Stimulated activated CD4-positive, alpha-beta T cell treated with anti-CD3 and anti-CD28 coated beads, Interleukin-2, amount 100 ng/mL, for 24 hours (primary cell): ENCODE results near the gene FARS2.
"Not testable (repeated sequence)": the region's sequence is repeated elsewhere in the genome, so short reads cannot be mapped to it uniquely, and the experiment has no call there.

Experiments
- DNase-seq, 2 donors: peaks; one replicate each; pipeline ENCODE4 v3.0.0-alpha.2; 2020

The FARS2 gene

DNA sequence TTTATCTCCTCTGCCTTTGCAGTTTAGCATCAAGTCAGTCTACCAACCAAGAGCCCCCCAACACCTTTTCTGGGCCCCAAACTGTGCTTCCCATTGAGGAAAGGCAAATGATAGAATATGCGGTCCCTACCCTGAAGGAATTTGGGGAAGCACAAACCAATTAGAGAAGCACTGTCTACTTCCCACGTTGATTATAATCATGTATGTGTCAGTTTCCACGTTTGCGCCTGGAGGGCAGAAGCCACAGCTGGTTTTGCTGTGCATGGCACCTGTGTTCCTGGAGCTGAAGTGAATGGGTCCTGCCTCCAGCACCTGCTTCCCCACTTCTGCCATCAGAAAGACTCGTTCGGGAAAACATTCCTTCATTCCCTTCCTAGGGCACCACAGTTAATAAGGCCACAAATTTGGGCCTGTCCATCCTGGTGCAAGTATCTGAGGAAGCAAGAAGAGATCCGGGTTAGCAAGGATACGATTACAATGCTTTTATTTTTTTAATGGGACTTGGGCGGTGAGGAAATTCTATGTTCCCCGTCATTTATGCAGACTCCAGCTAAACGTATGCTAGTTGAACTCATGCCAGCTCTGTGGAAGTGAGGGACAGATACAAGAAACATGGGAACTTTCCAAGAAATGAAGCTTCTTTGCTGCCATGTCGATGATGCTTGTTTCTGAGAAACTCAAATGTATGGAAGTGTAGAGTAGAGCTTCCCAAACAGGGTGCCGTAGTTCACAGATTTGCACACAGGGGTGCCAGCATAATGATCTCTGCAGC, 411.9 kb downstream of the FARS2 start:
- DNase-seq, result no peak

DNA sequence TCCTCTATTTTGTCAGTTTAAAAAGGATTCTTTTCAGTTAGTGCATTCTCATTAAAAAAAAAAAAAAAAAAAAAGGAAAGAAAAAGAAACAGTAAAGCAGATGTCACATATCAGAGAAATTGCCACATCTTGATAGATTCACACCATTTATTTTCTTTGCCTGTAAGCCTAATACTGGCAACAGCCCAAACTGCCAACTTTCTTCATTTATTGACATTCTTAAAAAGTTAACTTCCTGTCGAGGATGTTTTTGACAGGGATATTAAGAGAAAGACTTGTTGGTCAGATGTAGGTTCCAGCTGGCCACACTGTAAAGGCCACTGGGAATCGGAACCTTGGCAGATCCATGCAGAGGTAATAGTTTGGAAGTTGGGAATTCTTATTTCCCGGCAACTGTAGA, 412.8 kb downstream of the FARS2 start:
- no peak for DNase-seq

GRCh38 chr6:5674721-5675120, 413.4 kb downstream of the FARS2 start:
- DNase-seq, result no peak

DNA sequence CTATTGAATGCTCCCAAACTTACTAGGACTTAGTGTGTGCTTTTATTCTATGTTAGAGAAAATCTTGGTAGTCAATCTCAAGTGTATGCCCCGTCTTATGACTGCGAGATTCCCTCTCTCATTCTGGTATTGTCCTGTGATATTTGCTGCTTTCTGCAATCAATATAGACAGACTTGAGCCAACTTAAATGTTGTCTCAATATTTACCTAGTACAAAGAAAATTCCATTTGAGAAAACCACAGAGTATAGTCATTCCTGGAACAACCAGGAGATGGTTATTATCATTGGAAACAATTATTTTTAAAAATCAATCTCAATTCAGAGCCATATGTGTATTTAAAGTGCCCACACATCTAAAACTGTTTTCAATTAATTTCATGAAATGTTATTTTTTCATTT, 415.4 kb downstream of the FARS2 start:
- DNase-seq, result no peak

- DNase-seq, result no peak
Measured at GRCh38 chr6:5677219-5678000, 416.1 kb downstream of the FARS2 start.

GRCh38 chr6:5679270-5679669, 418.0 kb downstream of the FARS2 start:
- DNase-seq, result no peak

DNA sequence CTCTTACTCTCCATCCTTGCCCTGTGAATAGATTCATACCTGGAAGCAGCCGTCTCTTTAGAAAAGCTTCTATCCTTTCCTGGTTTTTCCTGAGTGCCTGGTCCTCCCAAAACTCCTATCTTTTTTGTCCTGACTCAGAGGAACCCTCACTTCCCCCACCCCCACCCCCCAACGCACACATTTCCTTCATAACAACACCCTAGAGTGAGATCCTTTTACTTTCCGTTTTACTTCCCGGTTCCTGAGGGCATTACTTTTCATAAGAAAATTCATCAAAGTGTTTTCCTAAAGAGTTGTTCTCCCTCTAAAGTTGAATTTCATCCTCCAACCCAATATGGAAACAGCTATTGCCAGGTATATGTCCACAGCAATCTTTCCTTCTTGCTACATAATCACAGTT, 418.4 kb downstream of the FARS2 start:
- DNase-seq, result no peak

DNA sequence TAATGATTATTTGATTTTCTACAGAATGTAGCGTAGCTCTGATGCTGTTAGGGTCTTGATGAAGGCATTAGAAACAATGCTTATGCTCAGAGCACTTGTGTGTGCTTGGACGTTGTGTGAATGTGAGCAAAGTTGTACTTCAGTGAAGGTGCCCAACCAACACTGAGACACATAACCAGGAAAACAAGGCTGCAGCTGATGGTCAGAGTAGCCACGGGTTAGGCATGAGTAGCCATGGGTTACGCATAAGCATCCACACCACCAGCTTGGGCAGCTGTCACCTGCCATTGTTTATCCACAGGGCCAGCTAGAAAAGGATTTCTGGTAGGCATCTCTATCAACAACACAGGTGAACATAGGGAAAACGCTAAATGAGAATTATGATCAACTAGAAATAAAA, 418.8 kb downstream of the FARS2 start:
- no peak for DNase-seq

GRCh38 chr6:5681480-5681879, 420.2 kb downstream of the FARS2 start:
- DNase-seq, result no peak

DNA sequence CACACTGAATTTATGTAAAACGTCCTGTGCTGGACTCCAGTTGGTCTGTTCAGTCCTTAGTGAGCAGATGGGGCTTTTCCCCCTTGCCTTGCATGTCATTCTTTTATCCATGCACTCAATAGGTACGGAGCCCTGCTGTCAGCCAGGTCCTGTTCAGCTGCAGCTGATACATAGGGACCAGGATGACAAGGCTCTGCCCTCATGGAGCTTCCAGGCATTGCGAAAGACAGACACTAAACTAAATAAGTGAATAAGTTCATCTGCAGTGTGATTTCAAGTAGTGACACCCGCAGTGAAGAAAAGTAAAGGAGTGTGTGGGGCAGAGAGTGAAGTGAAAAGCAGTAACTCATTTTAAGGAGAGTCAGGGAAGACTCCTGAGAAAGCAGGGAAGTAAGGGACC, 421.2 kb downstream of the FARS2 start:
- no peak for DNase-seq

DNA sequence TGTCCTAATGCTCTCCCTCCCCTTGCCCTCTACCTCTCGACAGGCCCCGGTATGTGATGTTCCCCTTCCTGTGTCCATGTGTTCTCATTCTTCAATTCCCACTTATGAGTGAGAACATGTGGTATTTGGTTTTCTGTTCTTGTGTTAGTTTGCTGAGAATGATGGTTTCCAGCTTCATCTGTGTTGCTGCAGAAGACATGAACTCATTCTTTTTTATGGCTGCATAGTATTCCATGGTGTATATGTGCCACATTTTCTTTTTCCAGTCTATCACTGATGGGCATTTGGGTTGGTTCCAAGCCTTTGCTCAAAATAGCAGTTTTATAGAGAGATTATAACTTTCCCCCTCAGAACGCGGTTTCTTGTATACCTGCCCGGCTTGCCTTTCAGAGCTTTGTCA, 422.4 kb downstream of the FARS2 start:
- not testable (repeated sequence) for DNase-seq

DNA sequence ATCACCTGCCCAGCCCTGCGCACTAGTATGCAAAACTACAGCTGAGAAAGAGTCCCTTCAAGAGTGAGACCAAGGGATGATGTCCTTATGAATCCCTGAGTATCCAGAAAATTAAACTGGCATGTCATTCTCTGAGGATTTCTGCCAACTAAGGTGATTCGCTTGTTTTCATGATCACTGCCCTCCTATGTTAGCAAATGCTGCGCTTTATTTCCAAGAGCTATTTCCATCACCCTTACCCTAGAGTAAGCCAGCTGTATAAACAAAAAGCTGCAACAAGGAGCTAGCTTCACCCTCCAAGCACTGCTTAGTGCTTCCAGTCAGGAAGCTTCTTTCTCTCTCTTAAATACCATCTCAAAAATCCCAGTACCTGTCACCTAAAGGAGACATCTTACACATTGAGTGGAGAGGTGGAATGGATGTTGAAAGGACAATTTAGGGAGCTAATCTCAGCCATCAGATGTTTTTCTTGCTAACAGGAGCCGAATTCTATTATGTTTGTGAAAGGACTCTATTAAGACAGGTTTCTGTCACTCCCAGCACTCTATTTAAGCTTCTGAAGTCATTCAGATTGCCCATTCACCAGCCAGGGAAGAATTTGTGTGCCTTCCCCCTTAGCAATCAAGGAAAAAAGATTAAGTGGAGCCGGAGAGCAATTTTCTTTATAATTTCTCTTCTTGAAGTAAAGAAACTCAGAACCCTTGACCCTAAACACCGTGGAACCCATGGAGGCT, 423.2 kb downstream of the FARS2 start:
- no peak for DNase-seq

DNA sequence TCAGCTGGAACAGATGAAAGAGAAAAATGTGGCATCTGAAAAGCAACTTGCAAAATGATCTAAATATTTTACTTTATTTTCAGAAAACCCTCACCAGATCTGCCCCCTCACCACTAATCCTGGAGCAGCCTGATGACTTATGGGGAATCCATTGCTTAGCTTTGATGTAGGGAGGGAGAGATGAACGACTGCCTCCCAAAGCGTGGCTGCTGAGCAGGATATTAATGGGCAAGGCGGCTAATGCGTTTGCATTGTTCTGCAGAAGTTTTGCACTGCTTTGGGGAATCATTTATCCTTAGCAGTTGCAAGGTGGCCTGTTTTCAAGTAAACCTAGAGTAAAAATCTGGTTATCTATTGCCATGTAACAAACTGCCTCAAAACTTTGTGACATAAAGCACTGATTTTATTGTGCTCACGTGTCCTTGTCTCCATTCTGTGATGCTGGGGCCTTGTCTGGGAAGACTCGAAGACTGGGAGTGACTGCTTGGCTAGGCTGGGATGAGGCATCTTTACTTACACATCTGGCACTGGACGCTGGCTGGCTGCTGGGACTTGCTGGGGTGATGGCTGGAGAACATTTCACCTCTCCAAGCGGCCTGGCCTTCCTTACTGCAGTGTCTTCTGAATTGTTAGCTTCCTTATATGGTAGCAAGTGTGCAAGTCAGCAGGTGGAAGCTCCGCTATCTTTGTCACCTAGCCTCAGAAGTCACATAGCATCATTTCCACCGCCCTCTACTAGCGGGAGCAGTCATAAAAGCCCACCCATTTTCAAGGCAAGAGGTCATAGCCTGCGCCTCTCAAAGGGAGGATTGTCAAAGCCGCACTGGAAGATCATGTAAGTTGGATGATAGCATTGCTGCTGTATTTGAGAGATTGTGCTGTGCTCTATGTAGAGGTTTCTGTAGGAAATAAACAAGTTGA, 432.2 kb downstream of the FARS2 start:
- DNase-seq, result no peak

DNA sequence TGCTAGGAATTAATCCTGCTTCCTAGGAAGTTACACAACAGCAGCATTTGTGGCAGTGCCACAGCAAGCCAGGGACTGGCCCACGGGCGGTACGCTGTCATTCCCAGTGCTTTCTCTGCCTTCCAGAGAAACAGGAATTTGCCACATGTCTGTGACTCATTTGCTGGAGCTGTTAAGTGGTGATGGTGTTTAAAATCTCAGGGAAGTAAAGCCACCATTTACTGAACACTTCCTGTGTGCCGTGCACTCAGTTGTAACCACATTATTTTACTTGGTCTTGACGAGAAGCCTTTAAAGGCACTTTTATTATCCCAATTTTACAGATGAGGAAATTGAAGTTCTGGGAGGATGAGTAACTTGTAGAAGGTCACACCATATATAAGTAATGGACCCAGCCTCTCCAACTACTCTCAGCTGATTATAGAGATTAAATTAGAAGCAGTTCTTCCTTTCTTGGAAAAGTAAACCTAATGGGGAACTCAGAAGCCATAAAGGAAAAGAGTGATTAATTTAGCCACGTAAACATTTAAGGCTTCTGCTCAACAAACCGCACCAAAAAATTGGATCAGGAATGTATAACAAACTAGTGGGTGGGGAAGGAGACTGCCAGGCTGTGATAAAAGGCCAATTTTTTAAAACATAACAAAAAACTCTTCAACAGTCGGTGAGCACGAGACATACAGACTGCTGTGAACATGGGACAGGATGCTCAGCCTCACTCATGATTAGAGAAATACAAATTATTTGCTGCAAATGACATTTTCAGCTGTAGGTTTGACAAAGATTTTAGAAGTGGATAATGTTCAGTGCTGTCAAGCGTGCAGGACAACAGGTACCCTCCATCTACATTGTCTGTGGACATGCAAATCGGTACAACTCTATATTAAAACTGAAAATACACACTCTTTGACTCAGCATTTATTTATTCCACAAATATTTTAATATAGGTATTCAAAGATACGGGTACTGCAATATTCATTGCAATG, 434.2 kb downstream of the FARS2 start:
- DNase-seq, result no peak

DNA sequence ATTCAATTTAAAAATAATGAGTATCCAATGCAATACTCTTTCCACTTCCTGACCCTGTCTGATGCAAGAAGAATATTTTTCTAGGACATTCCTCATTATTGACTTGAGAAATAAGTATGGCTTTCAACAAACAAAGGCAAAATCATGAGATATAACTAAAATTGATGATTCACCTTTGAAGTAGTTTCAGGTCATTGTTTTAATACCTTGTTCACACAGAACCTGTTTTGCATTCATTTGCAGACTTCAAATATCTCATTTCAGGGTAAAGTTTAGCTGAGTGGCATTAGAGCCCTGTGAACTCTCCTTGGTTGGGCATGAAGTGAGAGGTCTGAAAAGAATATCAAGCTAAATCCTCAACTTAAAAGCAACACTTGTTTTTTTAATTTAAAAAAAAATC, 436.2 kb downstream of the FARS2 start:
- no peak for DNase-seq

DNA sequence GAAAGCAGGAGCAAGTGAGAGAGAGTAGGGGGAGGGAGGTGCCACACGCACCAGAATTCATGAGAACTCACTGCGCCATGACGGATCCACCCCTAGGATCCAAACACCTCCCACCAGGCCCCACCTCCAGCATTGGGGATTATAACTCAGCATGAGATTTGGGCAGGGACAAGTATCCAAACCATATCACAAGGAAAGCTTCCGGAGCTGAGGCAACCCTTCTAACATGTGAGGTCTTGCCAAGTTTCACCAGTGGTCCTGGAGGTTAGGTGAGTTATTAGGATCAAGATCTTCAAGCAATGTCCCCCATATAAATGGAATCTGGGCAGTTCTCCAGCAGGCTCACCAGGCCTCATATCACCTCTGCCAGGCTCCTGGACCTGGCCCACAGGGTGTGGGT, 437.0 kb downstream of the FARS2 start:
- no peak for DNase-seq

GRCh38 chr6:5699064-5699463, 437.8 kb downstream of the FARS2 start:
- not testable (repeated sequence) for DNase-seq

DNA sequence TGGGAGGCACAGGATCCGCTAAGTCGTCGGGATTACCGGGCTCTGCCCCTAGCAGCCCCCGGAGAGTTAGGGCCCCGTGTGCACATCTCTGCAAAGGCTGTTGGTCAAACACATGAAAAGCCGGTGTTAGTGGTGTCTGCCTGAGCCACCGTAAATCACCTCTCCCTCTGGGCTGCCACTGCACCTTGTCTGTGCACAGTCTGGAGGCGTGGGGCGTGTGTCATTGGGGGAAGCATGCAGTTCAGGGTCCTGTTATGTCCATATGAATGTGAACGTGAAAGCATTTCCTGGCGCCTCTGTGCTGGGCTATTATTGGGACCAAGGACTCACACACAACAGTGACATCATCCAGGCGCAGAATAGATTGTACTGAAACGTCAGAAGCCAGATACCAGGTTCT, 439.9 kb downstream of the FARS2 start:
- DNase-seq, result no peak

DNA sequence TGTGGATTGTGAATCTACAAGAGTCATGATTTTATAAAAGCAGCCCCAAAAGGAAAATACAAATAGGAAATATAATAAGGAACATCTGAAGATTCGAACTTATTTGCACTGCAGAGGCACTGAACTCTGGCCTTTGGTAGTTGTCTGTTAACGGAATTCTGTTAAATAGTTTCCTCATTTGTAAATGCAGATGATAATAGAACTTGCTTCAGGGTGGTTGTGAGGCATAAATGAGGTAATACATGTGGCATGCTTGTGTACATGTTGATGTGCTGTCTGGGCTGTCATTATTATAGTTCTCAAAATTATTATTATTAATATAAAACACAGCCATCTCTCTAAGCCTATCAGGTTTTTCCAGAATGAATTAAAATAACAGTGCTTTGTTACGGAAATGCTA, 443.4 kb downstream of the FARS2 start:
- DNase-seq, result no peak

DNA sequence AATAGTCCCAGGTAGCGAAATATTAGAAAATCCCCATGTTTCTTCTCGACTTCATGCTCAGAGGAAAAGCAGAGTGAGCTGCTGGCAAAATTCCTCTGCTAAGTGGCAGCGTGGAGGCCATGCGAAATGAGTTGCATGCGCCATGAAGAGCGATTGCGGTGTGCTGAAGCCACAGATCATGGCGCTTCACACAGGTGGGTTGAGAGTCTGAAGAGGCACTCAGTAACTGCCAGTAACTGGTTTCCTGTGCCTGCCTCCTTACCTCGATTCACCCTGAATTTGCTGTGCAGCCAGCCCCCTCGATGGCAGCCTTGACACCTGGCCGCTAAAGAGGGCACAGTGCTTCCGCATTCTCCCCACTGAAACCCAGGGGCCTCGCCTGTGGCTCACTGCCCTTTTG, 443.9 kb downstream of the FARS2 start:
- DNase-seq, result no peak
